Panc1 (cell line): ENCODE results near the gene PPP1R8. TPM values are rescaled to one million over a fixed set of nuclear protein-coding genes. Genes with fewer than 3 reads are reported as not detected.

Source experiments
- ATAC-seq: fragments of 200-7000 bp; cut with Tn5 transposase; 2 replicates; pipeline ENCODE4 v1.9.1; 2020; ENCODE audit warnings: mild to moderate bottlenecking, moderate library complexity
- BruUV-seq: library from RNA; stranded (reverse); fragments of 400-500 nt; replicated peaks from 2 replicates; lab custom pipeline; 2021; lab: Mats Ljungman, UMichigan
- CTCF ChIA-PET: fragments of 300-600 bp; sonication (Branson Sonifier 250); formaldehyde crosslinking; loops from one replicate; lab custom pipeline; 2022; ENCODE audit warnings: antibody characterized with exemption; lab: Charles Lee
- POLR2A ChIA-PET: fragments of 300-600 bp; sonication (Branson Sonifier 250); formaldehyde crosslinking; loops from one replicate; lab custom pipeline; 2022; ENCODE audit warnings: antibody characterized with exemption; lab: Charles Lee
- DNase-seq: peaks from one replicate; pipeline ENCODE4 v3.0.0-alpha.2; 2010; ENCODE audit warnings: low read depth, low spot score
- H3K27ac ChIP-seq: 2 replicates; pipeline ENCODE4 v1.5.1; 2011; ENCODE audit warnings: mild to moderate bottlenecking, low read length, inconsistent platforms
- H3K27me3 ChIP-seq: fragments of 200-500 bp; sonication (Bioruptor generic); 2 replicates; pipeline ENCODE4 v1.6.0; 2014; ENCODE audit warnings: low read length, inconsistent platforms; ENCODE audit not compliant: control insufficient read depth, insufficient read depth
- H3K36me3 ChIP-seq: fragments of 200-500 bp; sonication (Bioruptor generic); 2 replicates; pipeline ENCODE4 v1.5.1; 2014; ENCODE audit warnings: inconsistent platforms, mild to moderate bottlenecking, low read length, moderate library complexity; ENCODE audit not compliant: control insufficient read depth, insufficient read depth
- H3K4me1 ChIP-seq: 2 replicates; pipeline ENCODE4 v1.5.1; 2011; ENCODE audit warnings: inconsistent platforms, mild to moderate bottlenecking, low read length, moderate library complexity; ENCODE audit not compliant: control insufficient read depth, insufficient read depth
- H3K4me3 ChIP-seq, 2 experiments: 2 replicates each; pipeline ENCODE4 v1.5.1; 2011 to 2012; ENCODE audit warnings: low read depth in 2 of 2, low read length in 2 of 2, mild to moderate bottlenecking in 2 of 2, inconsistent platforms in 1 of 2, moderate library complexity in 1 of 2
- H3K9me3 ChIP-seq: fragments of 200-500 bp; sonication (Bioruptor generic); 2 replicates; pipeline ENCODE4 v1.5.1; 2014; ENCODE audit warnings: low read depth, mild to moderate bottlenecking, inconsistent platforms, low read length, moderate library complexity; ENCODE audit not compliant: control insufficient read depth, insufficient read depth
- CTCF ChIP-seq: fragments of 450-650 bp; IDR thresholded peaks from 2 replicates; pipeline ENCODE4 v1.5.1; 2017; ENCODE audit warnings: mild to moderate bottlenecking
- POLR2AphosphoS5 ChIP-seq: IDR thresholded peaks from 2 replicates; pipeline ENCODE4 v1.6.1; 2012; ENCODE audit warnings: mild to moderate bottlenecking, low read depth, low read length, moderate library complexity
- SIN3A ChIP-seq: IDR thresholded peaks from 2 replicates; pipeline ENCODE4 v1.6.1; 2012; ENCODE audit warnings: low read depth, mild to moderate bottlenecking, low read length, moderate library complexity, borderline replicate concordance; ENCODE audit not compliant: insufficient read depth
- TCF7L2 ChIP-seq: IDR thresholded peaks from 2 replicates; pipeline ENCODE4 v1.6.1; 2011; ENCODE audit warnings: mild to moderate bottlenecking, low read depth, low read length, inconsistent platforms
- in situ Hi-C: cut with HindIII; loops from 2 replicates; pipeline ENCODE4 v1.10.0; 2016; ENCODE audit warnings: low sequenced_read_pairs, low pct_unique_long_range_greater_than_20kb
- intact Hi-C: fragments of 100-400 bp; cut with micrococcal nuclease; formaldehyde crosslinking; loops from one replicate; pipeline ENCODE4 v1.10.0; 2022; ENCODE audit not compliant: unreplicated experiment
- total RNA-seq: library from RNA; stranded (reverse); gene quantifications from one replicate; pipeline ENCODE4 v1.2.1, GENCODE V29; 2021; ENCODE audit not compliant: unreplicated experiment

Gene PPP1R8
- total RNA-seq, 1 experiment from 2014 or later: 59.7 TPM

- in situ Hi-C loops: no loop called here
- ChIA-PET POLR2A (no interaction called here), CTCF (no interaction called here)
- H3K27ac ChIP-seq: no peak overlapping the region
- H3K27me3 ChIP-seq: no peaks in the 10 kb centered on the region
- no TSS peak for BruUV-seq
- no peaks in the 10 kb centered on the region for H3K4me1 ChIP-seq
- ATAC-seq (no peak), DNase-seq (no peak)
- no peak for TF ChIP-seq CTCF
- no peaks in the 10 kb centered on the region for H3K9me3 ChIP-seq
- intact Hi-C loops: no loop called here
- H3K4me3 ChIP-seq: no peak overlapping the region
- H3K36me3 ChIP-seq: no peaks in the 10 kb centered on the region
These were observed 53.0 kb downstream of the PPP1R8 start for GRCh38 chr1:27883536-27883935.

- Histone ChIP-seq H3K27me3 (no peaks in the 10 kb centered on the region), H3K36me3 (no peaks in the 10 kb centered on the region), H3K4me1 (no peaks in the 10 kb centered on the region), H3K9me3 (no peaks in the 10 kb centered on the region), H3K27ac (no peak overlapping the region), H3K4me3 (no peak overlapping the region)
- intact Hi-C loops: no loop called here
- BruUV-seq: no TSS peak
- ChIA-PET POLR2A (no interaction called here), CTCF (no interaction called here)
- DNase-seq: no peak
- no peak for TF ChIP-seq POLR2AphosphoS5
- no peak for TF ChIP-seq CTCF
- TF ChIP-seq SIN3A: no peak
- no peak for TF ChIP-seq TCF7L2
- ATAC-seq: no peak
- in situ Hi-C loops: no loop called here
These were observed 53.7 kb downstream of the PPP1R8 start for GRCh38 chr1:27884006-27884954.

GRCh38 chr1:27885114-27885528 is 54.5 kb downstream of the PPP1R8 start:
- POLR2A ChIA-PET: no interaction called here

More at GRCh38 chr1:27885114-27885528, 54.5 kb downstream of the PPP1R8 start:
- no TSS peak for BruUV-seq
- H3K27ac ChIP-seq: no peak overlapping the region
- intact Hi-C loops: no loop called here
- H3K4me3 ChIP-seq: no peak overlapping the region
- no peaks in the 10 kb centered on the region for H3K27me3 ChIP-seq
- no peak for TF ChIP-seq CTCF
- no peak for ATAC-seq
- H3K4me1 ChIP-seq: no peaks in the 10 kb centered on the region
- CTCF ChIA-PET: no interaction called here
- no peak for DNase-seq
- H3K36me3 ChIP-seq: no peaks in the 10 kb centered on the region
- H3K9me3 ChIP-seq: no peaks in the 10 kb centered on the region
- in situ Hi-C loops: no loop called here
